ENCODE measurements around the gene ZSCAN4.

- no peak for TF ChIP-seq CTCF (IDR thresholded peaks at IDR 0.05)
- TF ChIP-seq REST (IDR thresholded peaks at IDR 0.05; ENCODE audit: insufficient read depth in 1 of 2, low read depth in 2 of 2, low read length in 1 of 2): no peak
- no peak for TF ChIP-seq SIN3A (IDR thresholded peaks at IDR 0.05; ENCODE audit: borderline replicate concordance, insufficient read depth, low read depth, low read length)
Measured at GRCh38 chr19:57686727-57687126, 18.0 kb downstream of the ZSCAN4 start.
